Measurements from ENCODE around the gene AMFR. TPM values are rescaled to one million over a fixed set of nuclear protein-coding genes. Genes with fewer than 3 reads are reported as not detected.

The AMFR gene
- total RNA-seq, 1 donor from 2014 or later: 66.4 TPM

DNA sequence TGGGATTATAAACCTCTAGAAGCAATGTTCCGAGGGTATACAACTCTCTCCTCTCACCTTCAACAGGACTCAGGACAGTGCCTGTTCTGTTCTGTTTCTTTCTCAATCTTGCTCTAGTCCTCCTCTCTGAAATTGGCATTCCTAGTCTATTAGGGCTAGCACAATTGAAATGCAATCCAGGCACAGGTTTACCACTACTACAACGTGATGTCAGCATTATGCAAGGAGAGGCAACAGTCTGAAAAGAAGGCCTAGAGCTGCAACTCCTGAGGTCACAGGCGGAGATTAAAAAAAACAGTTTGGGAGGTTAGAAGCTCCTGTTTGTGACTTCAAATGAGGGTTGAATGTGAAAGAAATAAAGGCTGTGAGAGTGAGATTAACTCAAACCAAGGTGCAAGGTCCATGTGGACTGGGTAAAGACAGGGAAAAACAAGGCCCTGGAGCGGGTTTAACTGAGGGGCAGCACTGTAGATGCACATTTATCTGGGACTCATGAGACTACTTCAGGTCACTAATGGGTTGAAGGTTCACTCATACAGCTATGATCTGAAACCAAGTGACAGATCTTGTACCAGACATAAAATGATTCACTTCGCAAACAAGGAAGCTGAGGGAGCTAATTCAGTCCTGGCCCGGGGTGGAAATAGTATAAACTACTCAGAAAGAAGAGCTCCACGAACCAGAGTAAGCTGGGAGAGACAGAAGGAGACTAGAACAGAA lies 16.8 kb downstream of the AMFR start:
- no peaks in the 10 kb centered on the region for H3K27me3 Mint-ChIP-seq (ENCODE audit: low read depth)
- no peak for DNase-seq (ENCODE audit: low read depth, low spot score)
- H3K9me3 Mint-ChIP-seq: no peaks in the 10 kb centered on the region
- no peak overlapping the region for H3K27ac Mint-ChIP-seq (ENCODE audit: unreplicated experiment)
- TF ChIP-seq, protein P1, sequence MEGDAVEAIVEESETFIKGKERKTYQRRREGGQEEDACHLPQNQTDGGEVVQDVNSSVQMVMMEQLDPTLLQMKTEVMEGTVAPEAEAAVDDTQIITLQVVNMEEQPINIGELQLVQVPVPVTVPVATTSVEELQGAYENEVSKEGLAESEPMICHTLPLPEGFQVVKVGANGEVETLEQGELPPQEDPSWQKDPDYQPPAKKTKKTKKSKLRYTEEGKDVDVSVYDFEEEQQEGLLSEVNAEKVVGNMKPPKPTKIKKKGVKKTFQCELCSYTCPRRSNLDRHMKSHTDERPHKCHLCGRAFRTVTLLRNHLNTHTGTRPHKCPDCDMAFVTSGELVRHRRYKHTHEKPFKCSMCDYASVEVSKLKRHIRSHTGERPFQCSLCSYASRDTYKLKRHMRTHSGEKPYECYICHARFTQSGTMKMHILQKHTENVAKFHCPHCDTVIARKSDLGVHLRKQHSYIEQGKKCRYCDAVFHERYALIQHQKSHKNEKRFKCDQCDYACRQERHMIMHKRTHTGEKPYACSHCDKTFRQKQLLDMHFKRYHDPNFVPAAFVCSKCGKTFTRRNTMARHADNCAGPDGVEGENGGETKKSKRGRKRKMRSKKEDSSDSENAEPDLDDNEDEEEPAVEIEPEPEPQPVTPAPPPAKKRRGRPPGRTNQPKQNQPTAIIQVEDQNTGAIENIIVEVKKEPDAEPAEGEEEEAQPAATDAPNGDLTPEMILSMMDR (conservative IDR thresholded peaks at IDR 0.05): no peak
- peaks cover 4% of the 10 kb centered on the region for H3K4me1 Mint-ChIP-seq
- H3K4me3 Mint-ChIP-seq: no peak overlapping the region
- peaks cover 11% of the 10 kb centered on the region for H3K36me3 Mint-ChIP-seq (ENCODE audit: low read depth)

DNA sequence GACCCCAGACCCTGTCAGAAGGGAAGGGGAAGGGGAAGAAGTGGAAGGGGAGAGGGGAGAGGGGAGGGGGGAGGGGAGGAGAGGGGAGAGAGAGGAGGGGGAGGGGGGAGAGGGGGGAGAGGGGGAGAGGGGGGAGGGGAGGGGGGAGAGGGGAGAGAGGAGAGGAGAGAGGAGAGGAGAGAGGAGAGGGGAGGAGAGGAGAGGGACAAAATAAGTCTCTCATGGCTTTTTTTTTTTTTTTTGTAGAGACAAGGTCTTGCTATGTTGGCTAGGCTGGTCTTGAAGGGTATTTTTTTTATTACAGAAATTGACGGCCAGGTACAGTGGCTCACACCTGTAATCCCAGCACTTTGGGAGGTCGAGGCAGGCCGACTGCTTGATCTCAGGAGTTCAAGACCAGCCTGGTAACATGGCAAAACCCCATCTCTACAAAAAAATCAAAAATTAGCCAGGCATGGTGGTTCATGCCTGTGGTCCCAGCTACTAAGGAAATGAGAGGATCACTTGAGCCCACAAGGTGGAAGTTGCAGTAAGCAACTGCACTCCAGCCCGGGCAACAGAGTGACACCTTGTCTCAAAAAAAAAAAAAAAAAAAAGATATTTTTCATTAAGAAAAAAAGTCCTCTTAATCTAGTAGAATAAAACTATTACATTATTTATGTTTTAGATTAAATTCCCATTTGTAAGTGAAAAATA lies 19.2 kb downstream of the AMFR start:
- TF ChIP-seq, protein P1 (conservative IDR thresholded peaks at IDR 0.05): no peak
- no peaks in the 10 kb centered on the region for H3K9me3 Mint-ChIP-seq
- H3K4me1 Mint-ChIP-seq: peaks cover 4% of the 10 kb centered on the region
- H3K27ac Mint-ChIP-seq (ENCODE audit: unreplicated experiment): no peak overlapping the region
- no peak overlapping the region for H3K4me3 Mint-ChIP-seq
- H3K27me3 Mint-ChIP-seq (ENCODE audit: low read depth): no peaks in the 10 kb centered on the region
- DNase-seq (ENCODE audit: low read depth, low spot score): no peak
- H3K36me3 Mint-ChIP-seq (ENCODE audit: low read depth): peaks cover 12% of the 10 kb centered on the region

DNA sequence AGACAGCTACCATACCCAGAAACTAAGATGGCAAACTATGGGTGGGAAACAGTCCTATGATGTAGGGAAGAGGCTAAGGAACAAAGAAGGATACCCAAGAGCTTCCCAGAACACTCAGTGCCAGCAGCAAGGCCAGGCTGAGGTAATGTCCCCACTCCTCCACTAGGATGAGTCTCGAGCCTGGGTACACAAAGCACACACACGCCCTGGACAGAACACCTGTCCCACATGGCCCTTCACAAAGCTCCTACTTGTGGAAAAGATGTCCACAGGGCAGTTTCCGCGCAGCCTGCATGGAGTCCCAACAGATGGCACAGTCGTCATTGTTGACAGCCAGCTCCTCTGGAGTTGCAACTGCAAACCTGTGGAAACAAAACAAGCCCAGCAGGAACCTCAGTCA lies 23.9 kb downstream of the AMFR start:
- Mint-ChIP-seq H3K9me3 (peaks cover 2% of the 10 kb centered on the region), H3K27me3 (ENCODE audit: low read depth) (no peaks in the 10 kb centered on the region), H3K27ac (ENCODE audit: unreplicated experiment) (peak overlapping the region; percentile 35), H3K4me3 (no peak overlapping the region), H3K4me1 (peaks cover 20% of the 10 kb centered on the region), H3K36me3 (ENCODE audit: low read depth) (peaks cover 22% of the 10 kb centered on the region)
- no peak for DNase-seq (ENCODE audit: low read depth, low spot score)
- TF ChIP-seq, protein P1 (conservative IDR thresholded peaks at IDR 0.05): peak; percentile 50

DNA sequence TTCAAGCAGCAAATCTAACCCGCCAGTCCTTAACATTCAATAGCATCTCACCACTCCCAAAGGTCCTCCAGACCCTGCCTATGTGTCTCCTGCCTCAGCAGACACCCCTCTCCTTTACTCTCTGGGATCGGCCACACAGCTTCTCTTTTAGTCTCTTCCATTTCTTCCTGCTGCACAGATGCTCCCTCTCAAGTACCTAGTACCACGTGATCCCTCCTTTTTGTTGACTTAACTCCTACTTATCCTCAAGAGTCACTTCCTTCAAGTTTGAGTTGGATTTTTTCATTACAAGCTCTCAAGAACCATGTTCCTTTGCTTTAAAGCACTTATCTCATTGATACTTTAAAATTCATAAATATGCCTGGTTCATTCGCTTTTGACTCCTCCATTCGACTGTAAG lies 24.9 kb downstream of the AMFR start:
- no peaks in the 10 kb centered on the region for H3K27me3 Mint-ChIP-seq (ENCODE audit: low read depth)

DNA sequence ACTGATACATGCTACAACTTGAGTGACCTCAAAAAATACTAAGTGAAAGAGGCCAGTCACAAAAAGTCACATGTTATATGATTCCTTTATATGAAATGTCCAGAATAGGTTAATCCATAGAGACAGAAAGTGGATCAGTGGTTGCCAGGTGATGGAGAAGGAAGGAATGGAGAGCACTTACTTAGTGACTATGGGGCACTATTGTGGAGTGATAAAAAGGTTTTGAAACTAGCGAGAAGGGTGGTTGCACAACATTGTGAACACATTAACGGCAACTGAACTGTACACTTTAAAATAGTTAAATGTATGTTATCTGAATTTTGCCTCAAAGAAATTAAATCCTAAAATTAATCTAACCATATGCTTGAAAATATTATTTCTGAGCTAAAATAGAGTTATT lies 25.9 kb downstream of the AMFR start:
- H3K9me3 Mint-ChIP-seq: peaks cover 5% of the 10 kb centered on the region
- H3K36me3 Mint-ChIP-seq (ENCODE audit: low read depth): peaks cover 29% of the 10 kb centered on the region
- peaks cover 17% of the 10 kb centered on the region for H3K4me1 Mint-ChIP-seq
- no peak overlapping the region for H3K27ac Mint-ChIP-seq (ENCODE audit: unreplicated experiment)
- no peaks in the 10 kb centered on the region for H3K27me3 Mint-ChIP-seq (ENCODE audit: low read depth)
- no peak for DNase-seq (ENCODE audit: low read depth, low spot score)
- H3K4me3 Mint-ChIP-seq: no peak overlapping the region
- TF ChIP-seq, protein P1 (conservative IDR thresholded peaks at IDR 0.05): no peak

More for the DNA sequence above, 24.9 kb downstream of the AMFR start:
- Mint-ChIP-seq H3K4me1 (peaks cover 19% of the 10 kb centered on the region), H3K36me3 (ENCODE audit: low read depth) (peaks cover 25% of the 10 kb centered on the region), H3K27ac (ENCODE audit: unreplicated experiment) (peak overlapping the region; percentile 44), H3K4me3 (no peak overlapping the region), H3K9me3 (peaks cover 5% of the 10 kb centered on the region)
- TF ChIP-seq, protein P1 (conservative IDR thresholded peaks at IDR 0.05): no peak
- no peak for DNase-seq (ENCODE audit: low read depth, low spot score)
